Esophagus squamous epithelium (tissue), 4 donors: Measurements from ENCODE around the gene POLR2H.

Source experiments
- CTCF ChIP-seq, 6 experiments: fragments of 450-650 bp in 4 of 6; fragments of 200-600 bp in 2 of 6; sonication (generic) in 2 of 6; IDR thresholded peaks; one replicate each; pipeline ENCODE4 v1.5.1; 2016 to 2019; ENCODE audit warnings: antibody characterized with exemption in 6 of 6, mild to moderate bottlenecking in 4 of 6, moderate library complexity in 4 of 6
- POLR2A ChIP-seq, 4 donors: fragments of 450-650 bp; IDR thresholded peaks; one replicate each; pipeline ENCODE4 v1.6.1; 2017; ENCODE audit warnings: antibody characterized with exemption in 4 of 4, mild to moderate bottlenecking in 4 of 4, moderate library complexity in 3 of 4

- TF ChIP-seq CTCF (IDR thresholded peaks at IDR 0.05): no peak
- no peak for TF ChIP-seq POLR2A (IDR thresholded peaks at IDR 0.05)
These were observed 25.7 kb downstream of the POLR2H start for GRCh38 chr3:184387174-184387714.
